ENCODE measurements around the gene BICDL2.

- TF ChIP-seq, protein P1, sequence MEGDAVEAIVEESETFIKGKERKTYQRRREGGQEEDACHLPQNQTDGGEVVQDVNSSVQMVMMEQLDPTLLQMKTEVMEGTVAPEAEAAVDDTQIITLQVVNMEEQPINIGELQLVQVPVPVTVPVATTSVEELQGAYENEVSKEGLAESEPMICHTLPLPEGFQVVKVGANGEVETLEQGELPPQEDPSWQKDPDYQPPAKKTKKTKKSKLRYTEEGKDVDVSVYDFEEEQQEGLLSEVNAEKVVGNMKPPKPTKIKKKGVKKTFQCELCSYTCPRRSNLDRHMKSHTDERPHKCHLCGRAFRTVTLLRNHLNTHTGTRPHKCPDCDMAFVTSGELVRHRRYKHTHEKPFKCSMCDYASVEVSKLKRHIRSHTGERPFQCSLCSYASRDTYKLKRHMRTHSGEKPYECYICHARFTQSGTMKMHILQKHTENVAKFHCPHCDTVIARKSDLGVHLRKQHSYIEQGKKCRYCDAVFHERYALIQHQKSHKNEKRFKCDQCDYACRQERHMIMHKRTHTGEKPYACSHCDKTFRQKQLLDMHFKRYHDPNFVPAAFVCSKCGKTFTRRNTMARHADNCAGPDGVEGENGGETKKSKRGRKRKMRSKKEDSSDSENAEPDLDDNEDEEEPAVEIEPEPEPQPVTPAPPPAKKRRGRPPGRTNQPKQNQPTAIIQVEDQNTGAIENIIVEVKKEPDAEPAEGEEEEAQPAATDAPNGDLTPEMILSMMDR (IDR thresholded peaks at IDR 0.05) = no peak
- TF ChIP-seq POLR2AphosphoS5 (IDR thresholded peaks at IDR 0.05) = no peak
- no peak for TF ChIP-seq POLR2A (IDR thresholded peaks at IDR 0.05)
Observed at GRCh38 chr16:3045758-3046640, 9.3 kb upstream of the BICDL2 start, which contains the start of gene MMP25.

All from breast epithelium (tissue), 3 donors.